LoVo (cell line): ENCODE results near the gene SIN3B.

ENCODE experiments used
- DNase-seq: peaks from one replicate; pipeline ENCODE4 v3.0.0-alpha.2; 2016; ENCODE audit warnings: low spot score

The SIN3B gene

DNA sequence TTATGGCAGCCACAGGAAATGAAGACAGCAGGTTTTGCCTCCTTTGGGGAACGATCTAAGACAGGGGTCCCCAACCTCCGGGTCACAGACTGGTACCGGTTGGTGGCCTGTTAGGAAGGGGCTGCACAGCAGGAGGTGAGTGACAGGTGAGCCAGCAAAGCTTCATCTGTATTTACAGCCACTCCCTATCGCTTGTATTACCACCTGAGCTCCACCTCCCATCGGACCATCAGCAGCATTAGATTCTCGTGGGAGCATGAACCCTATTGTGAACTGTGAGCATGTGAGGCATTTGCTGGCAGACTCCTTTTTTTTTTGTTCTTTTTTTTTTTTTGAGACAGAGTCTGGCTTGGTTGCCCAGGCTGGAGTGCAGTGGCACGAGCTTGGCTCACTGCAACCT is 81.8 kb downstream of the SIN3B start:
- no peak for DNase-seq

DNA sequence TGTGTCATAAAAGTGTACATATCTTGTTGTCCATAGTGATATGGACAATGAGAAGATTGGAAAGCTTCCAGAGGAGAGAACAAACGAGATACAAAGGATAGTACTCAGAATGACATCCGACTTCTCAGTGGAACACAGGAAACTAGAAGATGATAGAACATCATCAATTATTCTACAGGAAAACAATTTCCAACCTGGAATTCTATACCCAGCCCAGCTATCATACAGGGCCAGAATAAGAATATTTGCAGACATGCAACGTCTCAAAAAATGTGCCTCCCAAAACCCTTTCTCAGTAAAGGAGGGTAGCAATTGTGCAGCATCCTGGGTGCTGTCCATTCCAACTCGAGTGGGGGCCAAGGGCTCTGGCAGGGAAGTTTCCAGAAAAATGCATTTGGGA is 83.6 kb downstream of the SIN3B start:
- DNase-seq = no peak

DNA sequence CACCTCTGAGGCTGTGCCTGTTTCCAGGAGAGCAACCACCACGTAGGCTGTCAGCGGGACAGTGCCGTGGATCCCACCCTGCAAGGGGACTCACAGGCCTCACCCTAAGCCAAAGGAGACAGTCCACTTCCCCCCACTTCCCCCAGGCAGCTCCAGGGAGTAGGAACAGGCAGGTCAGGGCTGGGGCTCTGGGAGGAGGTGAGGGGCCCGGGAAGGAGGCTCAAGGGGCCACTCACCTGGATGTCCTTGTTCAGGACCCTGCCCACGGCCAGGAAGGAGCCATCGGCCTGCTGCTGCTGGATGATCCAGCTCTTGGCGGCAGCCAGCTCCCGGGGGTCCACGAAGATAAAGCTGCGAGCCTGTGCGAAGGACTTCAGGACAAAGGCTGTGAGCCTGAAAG is 85.2 kb downstream of the SIN3B start:
- DNase-seq = no peak

GRCh38 chr19:16915135-16915534 is 85.9 kb downstream of the SIN3B start:
- no peak for DNase-seq

DNA sequence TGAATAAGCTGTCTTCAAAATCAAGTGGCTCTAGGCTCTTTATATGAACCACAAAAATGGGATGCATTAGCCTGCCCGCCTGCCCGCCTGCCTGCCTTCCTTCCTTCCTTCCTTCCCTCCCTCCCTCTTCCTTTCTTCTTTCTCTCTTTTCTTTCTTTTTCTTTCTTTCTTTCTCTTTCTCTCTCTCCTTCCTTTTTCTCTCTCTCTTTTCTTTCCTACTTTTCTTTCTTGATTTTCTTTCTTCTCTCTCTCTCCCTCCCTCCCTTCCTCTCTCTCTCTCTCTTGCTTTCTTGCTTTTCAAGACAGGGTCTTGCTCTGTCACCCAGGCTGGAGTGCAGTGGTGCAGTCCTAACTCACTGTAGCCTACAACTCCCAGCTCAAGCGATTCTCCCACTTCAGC is 86.5 kb downstream of the SIN3B start:
- DNase-seq = no peak

DNA sequence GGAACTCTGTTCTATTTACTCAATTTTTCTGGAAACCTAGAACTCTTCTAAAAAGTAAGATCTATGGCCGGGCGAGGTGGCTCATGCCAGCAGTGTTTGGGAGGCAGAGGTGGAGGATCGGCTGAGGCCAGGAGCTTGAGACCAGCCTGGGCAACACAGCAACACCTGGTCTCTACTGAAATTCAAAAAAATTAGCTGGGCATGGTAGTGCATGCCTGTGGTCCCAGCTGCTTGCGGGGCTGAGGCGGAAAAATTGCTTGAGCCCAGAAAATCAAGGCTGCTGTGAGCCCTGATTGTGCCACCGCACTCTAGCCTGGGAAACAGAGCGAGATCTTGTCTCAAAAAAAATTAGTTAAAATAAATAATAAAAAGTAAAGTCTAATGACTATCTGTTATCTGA is 88.2 kb downstream of the SIN3B start:
- DNase-seq = no peak

- no peak for DNase-seq
Observed at GRCh38 chr19:16919496-16919895, 90.3 kb downstream of the SIN3B start.

GRCh38 chr19:16920816-16921529 is 91.8 kb downstream of the SIN3B start:
- peak; percentile 74 for DNase-seq

DNA sequence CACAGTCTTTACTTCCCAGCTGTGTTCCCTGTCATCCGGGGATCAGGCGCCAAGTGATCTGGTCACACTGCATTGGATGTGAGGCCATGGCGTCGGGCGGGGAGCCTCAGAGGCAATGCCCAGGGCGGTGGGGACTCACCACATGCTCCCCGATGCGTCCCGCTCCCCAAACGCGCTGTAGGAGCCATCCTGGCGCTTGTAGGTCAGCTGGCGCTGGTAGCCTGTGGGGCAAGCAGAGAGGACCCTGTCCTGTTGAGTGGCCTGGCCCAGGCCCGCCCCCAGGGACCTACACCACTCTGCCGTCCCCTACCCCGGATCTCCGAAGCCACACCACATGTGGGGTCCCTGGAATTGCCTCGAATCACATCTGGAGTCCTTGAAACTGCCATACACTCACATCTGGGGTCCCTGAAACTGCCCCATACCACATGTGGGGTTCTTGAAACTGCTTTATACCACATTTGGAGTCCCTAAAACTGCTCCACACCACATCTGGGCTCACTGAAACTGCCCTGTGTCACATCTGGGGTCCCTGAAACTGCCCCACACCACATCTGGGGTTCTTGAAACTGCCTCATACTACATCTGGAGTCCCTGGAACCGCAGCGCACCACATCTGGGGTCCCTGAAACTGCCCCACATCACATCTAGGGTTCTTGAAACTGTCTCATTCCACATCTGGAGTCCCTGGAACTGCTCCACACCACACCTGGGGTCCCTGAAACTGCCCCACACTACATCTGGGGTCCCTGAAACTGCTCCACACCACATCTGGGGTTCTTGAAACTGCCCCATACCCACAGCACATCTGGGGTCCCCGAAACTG is 92.8 kb downstream of the SIN3B start:
- no peak for DNase-seq

- DNase-seq = no peak
Observed at GRCh38 chr19:16922592-16922934, 93.4 kb downstream of the SIN3B start.

GRCh38 chr19:16922949-16923348 is 93.8 kb downstream of the SIN3B start:
- DNase-seq = no peak

- DNase-seq = no peak
Observed at GRCh38 chr19:16927883-16928282, 98.7 kb downstream of the SIN3B start.

- DNase-seq = no peak
Observed at GRCh38 chr19:16928351-16928750, 99.2 kb downstream of the SIN3B start.

GRCh38 chr19:16928916-16929315 is 99.7 kb downstream of the SIN3B start:
- DNase-seq = no peak
